Testis (tissue), 3 donors: ENCODE measurements around the gene ADRA2B. TPM values are rescaled to one million over a fixed set of nuclear protein-coding genes. Genes with fewer than 3 reads are reported as not detected.
"Not testable (repeated sequence)": the region's sequence is repeated elsewhere in the genome, so short reads cannot be mapped to it uniquely, and the experiment has no call there.

Experiments used
- DNase-seq: peaks from one replicate; pipeline ENCODE4 v3.0.0-alpha.2; 2019
- H3K27ac ChIP-seq, 2 donors: fragments of 200-600 bp; sonication (generic); one replicate each; pipeline ENCODE4 v1.5.1; 2019
- H3K27me3 ChIP-seq: fragments of 200-600 bp; sonication (generic); one replicate; pipeline ENCODE4 v1.5.1; 2019
- H3K36me3 ChIP-seq: fragments of 200-600 bp; sonication (generic); one replicate; pipeline ENCODE4 v1.5.1; 2017; ENCODE audit warnings: low read depth; ENCODE audit errors: missing control alignments
- H3K4me1 ChIP-seq: fragments of 200-600 bp; sonication (generic); one replicate; pipeline ENCODE4 v1.5.1; 2019
- H3K4me3 ChIP-seq, 2 donors: fragments of 200-600 bp; sonication (generic); one replicate each; pipeline ENCODE4 v1.5.1; 2017 to 2019
- H3K9me3 ChIP-seq: fragments of 200-600 bp; sonication (generic); one replicate; pipeline ENCODE4 v1.5.1; 2017
- CTCF ChIP-seq, 3 experiments: fragments of 450-650 bp in 2 of 3; fragments of 200-600 bp in 1 of 3; sonication (generic) in 1 of 3; IDR thresholded peaks; one replicate each; pipeline ENCODE4 v1.5.1; 2016 to 2019; ENCODE audit warnings: antibody characterized with exemption in 3 of 3, mild to moderate bottlenecking in 2 of 3, moderate library complexity in 1 of 3
- POLR2A ChIP-seq: fragments of 450-650 bp; IDR thresholded peaks from one replicate; pipeline ENCODE4 v1.6.1; 2017; ENCODE audit warnings: antibody characterized with exemption, mild to moderate bottlenecking, moderate library complexity
- WGBS, 2 donors: methylation state at CpG; one replicate each; pipeline ENCODE4 v1.1.5; 2018; 5-methylcytosine and 5-hydroxymethylcytosine counted together
- intact Hi-C: fragments of 100-400 bp; cut with DNase I; formaldehyde crosslinking; loops from one replicate; pipeline ENCODE4 v1.15.1; 2023; ENCODE audit warnings: low total_unique reads
- polyA plus RNA-seq: library from polyadenylated mRNA; stranded (reverse); fragments of 350-450 nt; fragmentation: Illumina TruSeq; extraction: RNeasy Lipid Tissue Mini Kit (QIAGEN cat#74804); gene quantifications from one replicate; pipeline ENCODE4 v1.2.3, GENCODE V29; 2014; ENCODE audit warnings: low read depth, low replicate concordance; ENCODE audit not compliant: insufficient read depth
- total RNA-seq, 2 donors: library from RNA; depleted of rRNA; stranded (reverse); fragments of >200 nt; gene quantifications; one replicate each; pipeline ENCODE4 v1.2.3, GENCODE V29; 2016

Gene ADRA2B
- total and polyA plus RNA-seq, 3 donors from 2014 or later: 2.1 to 2.6 (median 2.4) TPM

- WGBS, 2 donors: 57 to 69% methylated on average over 5 of the region's 5 CpGs
- no peaks in the 10 kb centered on the region for H3K27me3 ChIP-seq
- no peak for DNase-seq
- peaks cover 14% of the 10 kb centered on the region for H3K4me1 ChIP-seq
- H3K9me3 ChIP-seq: no peaks in the 10 kb centered on the region
- no peak overlapping the region for H3K27ac ChIP-seq
- no peaks in the 10 kb centered on the region for H3K36me3 ChIP-seq
- intact Hi-C loops: no loop called here
- TF ChIP-seq POLR2A: no peak
- TF ChIP-seq CTCF (IDR thresholded peaks at IDR 0.05): no peak
- H3K4me3 ChIP-seq: no peak overlapping the region
Observed at GRCh38 chr2:96161898-96162297, 45.5 kb upstream of the ADRA2B start.

DNA sequence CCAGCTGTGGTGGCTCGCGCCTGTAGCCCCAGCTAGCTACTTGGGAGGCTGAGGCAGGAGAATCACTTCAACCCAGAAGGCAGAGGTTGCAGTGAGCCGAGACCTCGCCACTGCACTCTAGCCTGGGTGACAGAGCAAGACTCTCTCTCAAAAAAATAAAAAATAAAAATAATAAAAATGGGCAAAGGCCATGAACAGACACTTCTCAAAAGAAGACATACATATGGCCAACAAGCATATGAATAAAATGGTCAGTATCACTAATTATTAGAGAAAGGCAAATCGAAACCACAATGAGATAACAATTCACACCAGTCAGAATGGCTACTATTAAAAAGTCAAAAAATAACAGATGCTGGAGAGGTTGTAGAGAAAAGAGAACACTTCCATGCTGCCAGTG, 44.0 kb upstream of the ADRA2B start:
- H3K27me3 ChIP-seq, H3K36me3 ChIP-seq, H3K4me3 ChIP-seq, DNase-seq, intact Hi-C loops, H3K9me3 ChIP-seq, H3K27ac ChIP-seq: not testable (repeated sequence)
- peaks cover 14% of the 10 kb centered on the region for H3K4me1 ChIP-seq
- WGBS, 2 donors: 90 to 95% methylated on average over 5 of the region's 5 CpGs

- Histone ChIP-seq H3K4me3 (no peak overlapping the region), H3K9me3 (no peaks in the 10 kb centered on the region), H3K36me3 (no peaks in the 10 kb centered on the region), H3K27ac (no peak overlapping the region), H3K4me1 (peaks cover 14% of the 10 kb centered on the region), H3K27me3 (no peaks in the 10 kb centered on the region)
- intact Hi-C loops: no loop called here
- WGBS, 2 donors: 85 to 88% methylated on average over 17 of the region's 17 CpGs
- TF ChIP-seq POLR2A (no peak), CTCF (IDR thresholded peaks at IDR 0.05) (no peak)
- no peak for DNase-seq
Observed at GRCh38 chr2:96159084-96159830, 42.9 kb upstream of the ADRA2B start.

DNA sequence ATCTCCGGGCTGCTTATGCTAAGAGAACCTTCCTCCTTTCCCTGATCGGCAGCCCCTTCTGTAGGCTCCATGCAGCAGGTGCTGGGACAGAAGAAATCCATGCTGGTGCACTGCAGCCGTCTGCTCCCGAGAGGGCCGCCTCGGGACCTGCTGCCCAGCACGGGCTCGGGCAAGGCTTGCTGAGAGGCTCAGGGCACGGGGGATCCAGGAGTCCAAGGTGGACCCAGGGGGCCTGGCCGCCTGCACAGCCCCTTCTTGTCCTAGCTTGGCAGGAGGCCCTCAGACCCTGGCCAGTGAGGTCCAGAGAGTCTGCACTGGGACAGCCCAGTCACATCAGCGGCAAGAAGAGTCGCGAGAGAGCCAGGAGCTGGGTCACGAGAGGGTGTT, 42.2 kb upstream of the ADRA2B start:
- no peak overlapping the region for H3K4me3 ChIP-seq
- WGBS, 2 donors: 58 to 87% methylated on average over 2 to 9 of the region's 14 CpGs
- H3K27ac ChIP-seq: no peak overlapping the region
- H3K27me3 ChIP-seq: no peaks in the 10 kb centered on the region
- no peak for TF ChIP-seq CTCF (IDR thresholded peaks at IDR 0.05)
- no peak for DNase-seq
- no peaks in the 10 kb centered on the region for H3K36me3 ChIP-seq
- H3K4me1 ChIP-seq: peaks cover 6% of the 10 kb centered on the region
- H3K9me3 ChIP-seq: no peaks in the 10 kb centered on the region
- intact Hi-C loops: no loop called here

GRCh38 chr2:96157649-96158553, 41.5 kb upstream of the ADRA2B start:
- H3K27me3 ChIP-seq: no peaks in the 10 kb centered on the region
- no peak overlapping the region for H3K27ac ChIP-seq
- 89 to 94% methylated on average over 8 to 19 of the region's 19 CpGs for whole genome bisulfite sequencing, 2 donors
- no peak for DNase-seq
- no peaks in the 10 kb centered on the region for H3K9me3 ChIP-seq
- no peak for TF ChIP-seq CTCF (IDR thresholded peaks at IDR 0.05)
- TF ChIP-seq POLR2A: no peak
- no peaks in the 10 kb centered on the region for H3K4me1 ChIP-seq
- H3K36me3 ChIP-seq: no peaks in the 10 kb centered on the region
- intact Hi-C loops: no loop called here
- no peak overlapping the region for H3K4me3 ChIP-seq
